Hippocampal formation (tissue), 2 donors: ENCODE results near the gene GNAL.

Experiments
- DNase-seq, 2 donors: peaks; one replicate each; lab custom pipeline; 2025; lab: John Stamatoyannopoulos, UW

The GNAL gene

DNA sequence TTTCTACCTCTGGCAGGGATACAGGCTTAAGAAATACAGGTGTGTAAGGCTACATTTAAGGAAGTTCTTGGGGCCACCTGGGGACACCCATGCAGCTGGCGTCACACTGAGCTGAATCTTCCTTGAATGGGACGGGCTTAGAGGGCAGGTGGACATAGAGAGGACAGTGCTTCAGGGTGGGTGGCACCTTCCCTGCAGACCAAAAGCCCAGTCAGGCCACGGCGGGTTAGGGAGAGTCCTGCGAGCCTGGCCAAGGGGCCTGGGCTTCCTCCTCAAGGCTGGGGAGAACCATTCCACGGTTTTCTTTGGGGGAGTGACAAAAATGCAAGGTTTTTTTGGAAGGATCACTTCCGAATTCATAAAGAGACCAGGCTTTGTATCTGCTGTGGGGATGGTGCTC, 73.4 kb downstream of the GNAL start:
- no peak for DNase-seq

DNA sequence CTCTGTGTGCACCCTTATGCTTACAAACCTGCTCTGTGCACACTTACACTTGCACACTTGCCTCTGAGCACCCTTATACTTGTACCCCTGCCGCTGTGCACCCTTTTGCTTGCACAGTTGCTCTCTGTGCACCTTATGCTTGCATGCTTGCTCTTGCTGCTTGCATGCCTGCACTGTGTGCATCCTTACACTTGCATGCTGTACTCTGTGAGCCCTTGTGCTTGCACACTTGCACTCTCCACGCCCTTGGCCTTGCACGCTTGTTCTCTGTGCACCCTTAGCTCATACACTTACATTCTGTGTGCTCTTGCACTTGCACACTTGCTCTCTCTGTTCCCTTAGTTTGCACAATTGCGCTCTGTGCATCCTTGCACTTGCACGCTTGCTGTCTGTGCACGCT, 78.3 kb downstream of the GNAL start:
- no peak for DNase-seq

DNA sequence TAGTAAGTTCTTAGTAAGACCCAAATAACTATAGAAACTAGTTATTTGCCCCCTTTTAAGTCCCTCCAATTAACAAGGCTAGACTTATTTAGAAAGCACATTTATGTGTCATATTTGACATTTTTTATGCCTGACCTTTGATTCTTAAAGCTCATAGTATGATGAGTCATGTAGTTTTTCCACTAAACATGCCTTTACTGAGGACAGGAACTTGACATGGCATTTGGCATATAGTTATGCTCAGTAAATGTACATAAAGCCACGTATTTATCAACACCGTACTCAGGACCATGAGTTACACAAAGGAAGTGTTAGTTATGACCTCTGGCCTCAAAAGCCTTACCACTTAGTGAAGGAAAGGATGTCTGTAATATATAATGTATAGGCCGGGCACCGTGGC, 78.9 kb downstream of the GNAL start:
- no peak for DNase-seq

DNA sequence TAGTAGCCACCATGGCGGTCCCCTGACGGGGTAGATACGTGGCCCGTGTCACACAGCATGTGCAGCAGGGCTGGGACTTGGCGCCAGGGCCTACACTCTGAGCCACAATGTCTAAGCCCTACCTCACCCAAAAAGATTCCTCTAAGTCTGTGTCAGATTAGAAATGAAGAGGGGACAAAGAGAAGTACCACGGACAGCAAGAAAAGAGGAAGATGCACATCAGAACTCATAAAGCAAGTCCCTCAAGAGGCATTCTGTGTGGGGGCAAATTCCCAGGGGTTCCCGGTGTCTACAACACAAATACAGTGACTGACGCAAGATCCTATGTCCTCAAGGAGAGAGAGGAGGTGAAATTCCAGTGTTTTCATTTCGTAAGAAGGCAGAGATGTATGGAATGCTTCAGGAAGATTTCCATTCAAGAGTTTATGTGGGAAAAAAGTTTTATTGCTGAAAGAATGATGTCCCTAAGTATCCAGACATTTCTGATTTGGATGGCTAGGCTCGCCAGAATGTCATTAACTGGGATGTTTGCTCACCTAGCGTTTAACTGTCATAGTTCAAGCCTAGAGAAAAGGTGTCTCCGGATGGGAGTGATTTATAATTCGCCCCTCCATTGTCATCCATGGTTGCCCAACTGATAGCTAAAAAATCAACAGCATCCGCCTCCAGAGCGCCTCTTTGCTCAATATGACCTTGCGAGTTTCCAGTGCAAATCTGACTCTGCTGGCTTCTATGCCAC, 86.5 kb downstream of the GNAL start:
- no peak for DNase-seq

DNA sequence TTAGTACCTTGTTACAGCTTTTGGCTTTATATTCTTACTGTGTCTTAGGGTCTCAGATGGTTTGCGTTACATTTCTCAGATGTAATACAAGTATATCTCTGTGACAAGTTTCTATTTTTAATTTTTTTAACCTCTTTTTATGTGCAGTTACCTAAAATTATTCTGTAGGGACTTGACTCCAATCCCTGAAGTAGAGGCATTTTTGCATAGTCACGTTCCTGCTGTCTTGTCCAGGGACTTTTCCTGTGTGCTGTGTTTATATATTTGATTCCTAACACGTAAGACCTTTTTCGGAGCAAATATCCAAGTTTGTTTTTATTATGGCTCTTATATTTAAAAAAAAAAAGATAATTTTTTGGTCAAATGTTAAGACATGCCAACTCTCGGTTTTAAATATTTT, 91.0 kb downstream of the GNAL start:
- no peak for DNase-seq

DNA sequence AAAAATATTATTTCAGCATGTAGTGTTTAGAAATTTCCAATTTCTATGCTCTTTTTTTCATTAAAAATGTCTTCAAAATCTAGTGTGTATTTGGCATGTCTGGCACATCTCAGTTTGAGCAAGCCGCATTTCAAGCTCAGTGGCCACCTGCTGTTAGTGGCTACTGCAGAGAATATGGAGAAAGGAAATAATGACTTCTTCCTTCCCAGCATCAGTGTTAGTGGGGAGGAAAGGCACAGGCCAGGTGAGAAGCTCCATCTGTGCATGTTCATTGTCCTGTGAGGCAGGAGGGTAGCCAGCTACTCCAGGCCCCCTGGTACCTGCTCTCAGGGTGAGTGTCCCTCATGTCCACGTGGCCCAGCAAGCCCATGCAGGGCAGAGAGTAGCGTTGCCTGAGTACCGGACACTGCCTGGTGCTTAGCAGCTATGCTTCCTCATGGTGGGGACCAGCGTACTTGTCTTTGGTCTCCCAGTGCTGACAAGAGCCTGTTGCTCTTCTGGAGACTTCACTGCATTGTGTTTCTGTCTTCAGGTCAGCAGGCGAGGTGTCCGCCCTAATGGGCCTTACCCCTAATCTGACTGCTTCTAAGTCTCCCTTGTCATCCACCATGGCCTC, 94.8 kb downstream of the GNAL start:
- no peak for DNase-seq

DNA sequence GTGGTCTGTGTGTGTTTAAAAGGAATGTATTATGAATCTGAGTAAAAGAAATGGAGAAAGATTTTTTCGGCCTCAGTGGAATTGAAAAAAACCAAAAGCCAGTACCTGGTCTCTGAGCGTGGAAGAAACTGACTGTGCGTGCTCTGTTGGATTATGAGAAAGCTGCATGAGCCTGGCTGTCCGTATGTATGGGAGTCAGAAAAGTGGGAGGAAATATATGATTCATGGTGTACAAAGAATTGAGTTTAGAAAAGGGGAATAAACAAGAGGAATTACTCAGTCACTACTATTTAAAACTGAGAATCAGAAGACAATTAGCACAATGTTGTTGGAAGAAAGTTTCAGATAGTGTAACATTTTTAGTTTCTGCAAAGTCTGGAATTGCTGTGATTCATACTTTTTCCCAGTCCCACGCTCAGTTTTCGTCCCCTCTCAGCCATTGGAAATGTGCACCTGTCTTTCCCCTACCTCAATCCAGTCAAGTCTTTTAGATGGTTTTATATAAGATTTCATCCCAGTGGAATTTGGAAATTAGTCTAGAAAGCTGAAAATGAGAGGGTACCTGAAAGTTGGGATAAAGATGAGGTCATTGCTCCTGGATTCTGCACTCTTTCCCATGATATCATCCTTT, 95.7 kb downstream of the GNAL start:
- DNase-seq, result no peak

DNA sequence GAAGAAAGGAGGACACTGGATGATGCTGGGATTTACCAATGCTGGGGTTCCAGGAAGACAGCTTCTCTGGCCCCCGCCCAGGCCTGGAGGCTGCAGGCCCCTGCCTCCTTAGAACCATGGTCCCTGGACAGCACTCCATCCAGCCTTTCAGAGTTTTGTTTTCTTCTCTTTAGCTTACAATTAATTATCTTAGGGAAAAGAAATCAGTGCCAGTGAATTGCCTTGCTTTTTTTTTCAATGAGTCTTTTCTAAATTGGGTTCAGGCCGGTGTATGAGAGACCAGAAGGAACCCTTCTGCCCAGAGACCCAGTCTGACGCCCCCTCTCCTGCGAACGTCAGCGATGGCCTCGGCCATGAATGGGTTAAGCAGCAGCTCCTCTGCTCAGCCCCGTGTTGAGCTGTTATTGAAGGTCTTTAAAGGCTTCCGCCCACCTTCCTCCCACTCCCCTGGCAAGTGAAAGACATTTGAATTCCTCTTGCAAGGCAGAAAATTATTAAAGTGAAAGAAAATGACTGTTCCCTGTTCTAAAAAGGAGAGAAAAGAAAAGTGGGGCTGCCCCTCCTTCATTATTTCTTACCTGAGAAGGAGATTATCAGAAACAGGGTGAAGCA, 96.5 kb downstream of the GNAL start:
- no peak for DNase-seq

DNA sequence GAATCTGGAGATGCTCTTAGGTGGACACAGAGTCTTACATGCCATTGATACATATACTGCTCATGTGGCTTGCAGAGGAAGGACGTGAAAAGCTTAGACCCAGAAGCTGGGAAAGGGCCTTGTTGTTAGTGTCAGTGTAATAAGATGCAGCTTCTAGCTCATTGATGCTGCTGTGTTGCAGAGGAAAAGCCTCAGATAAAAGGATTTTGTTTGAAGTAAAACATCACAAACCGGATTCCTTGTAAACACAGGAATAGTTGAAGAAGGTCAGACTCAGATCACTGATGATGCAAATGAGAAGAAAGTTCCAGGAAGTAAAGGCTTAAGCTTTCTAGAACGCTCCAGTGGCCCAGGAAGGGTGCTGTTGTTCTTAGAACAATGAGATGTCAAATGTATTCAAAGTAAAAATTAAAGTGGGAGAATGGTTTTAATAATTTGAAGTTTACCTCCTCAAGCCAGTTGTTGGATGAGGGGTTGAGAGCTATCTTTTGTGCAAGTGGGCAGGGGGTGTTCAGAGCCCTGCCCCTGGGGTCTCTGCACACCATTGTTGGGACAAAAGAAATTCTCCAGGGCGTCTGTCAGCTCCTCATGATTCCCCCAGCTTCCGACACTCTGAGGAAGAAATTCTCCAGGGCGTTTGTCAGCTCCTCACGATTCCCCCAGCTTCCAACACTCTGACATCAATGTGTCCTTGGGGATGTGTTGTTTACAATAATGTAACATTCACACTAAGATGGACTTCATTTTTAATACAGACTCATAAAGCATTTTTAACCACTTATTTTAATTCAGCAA, 100.8 kb downstream of the GNAL start:
- no peak for DNase-seq

DNA sequence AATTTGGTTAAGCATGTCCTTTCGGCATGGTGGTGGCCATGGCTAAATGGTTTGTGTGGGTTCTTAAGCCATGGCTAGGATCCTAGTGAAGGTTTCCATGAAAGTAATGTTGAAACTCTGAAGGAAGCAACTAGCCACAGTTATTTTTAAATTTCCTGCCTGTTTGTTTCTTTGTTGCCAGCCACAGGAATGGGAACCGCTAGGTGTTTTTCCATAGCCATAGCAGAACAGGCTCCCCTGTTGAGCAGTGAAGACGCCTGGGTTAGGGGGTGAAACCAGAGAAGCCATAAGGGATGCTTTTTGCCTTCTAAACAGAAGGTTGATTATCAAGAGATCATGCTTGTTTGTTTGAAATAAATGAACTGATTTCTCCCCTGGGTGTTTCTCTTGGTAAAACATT, 102.1 kb downstream of the GNAL start:
- no peak for DNase-seq

DNA sequence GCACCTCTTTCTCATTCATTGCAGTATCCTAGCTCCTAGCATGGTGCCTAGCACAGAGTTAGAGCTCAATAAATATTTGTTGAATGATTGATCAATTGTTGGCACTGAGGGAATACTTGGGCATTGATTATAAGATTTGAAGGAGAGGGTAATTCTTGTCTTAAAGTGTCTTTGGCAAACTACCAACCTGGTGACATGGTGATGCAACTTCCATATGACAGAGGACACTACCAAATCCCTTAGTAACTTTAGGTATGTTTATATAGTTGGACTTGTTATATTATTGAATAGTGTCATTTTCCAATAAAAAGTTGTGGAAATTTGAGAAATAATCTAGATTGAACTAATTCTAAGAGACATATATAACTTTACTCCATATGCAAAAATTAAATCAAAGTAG, 103.6 kb downstream of the GNAL start:
- no peak for DNase-seq

DNA sequence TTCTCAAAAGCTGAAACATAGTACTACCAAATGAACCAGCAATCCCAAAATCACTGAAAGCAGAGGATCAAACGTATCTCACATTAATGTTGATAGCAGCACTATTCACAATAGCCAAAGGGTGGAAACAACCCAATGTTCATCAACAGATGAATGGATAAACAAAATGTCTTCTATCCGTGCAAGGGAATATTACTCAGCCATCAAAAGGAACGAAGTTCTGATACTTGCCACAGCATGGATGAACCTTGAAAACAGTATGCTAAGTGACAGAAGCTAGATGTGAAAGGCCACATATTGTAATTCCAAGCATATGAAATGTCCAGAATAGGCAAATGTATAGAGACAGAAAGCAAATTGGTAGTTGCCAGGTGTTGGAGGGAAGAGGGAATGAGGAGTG, 105.1 kb downstream of the GNAL start:
- no peak for DNase-seq

DNA sequence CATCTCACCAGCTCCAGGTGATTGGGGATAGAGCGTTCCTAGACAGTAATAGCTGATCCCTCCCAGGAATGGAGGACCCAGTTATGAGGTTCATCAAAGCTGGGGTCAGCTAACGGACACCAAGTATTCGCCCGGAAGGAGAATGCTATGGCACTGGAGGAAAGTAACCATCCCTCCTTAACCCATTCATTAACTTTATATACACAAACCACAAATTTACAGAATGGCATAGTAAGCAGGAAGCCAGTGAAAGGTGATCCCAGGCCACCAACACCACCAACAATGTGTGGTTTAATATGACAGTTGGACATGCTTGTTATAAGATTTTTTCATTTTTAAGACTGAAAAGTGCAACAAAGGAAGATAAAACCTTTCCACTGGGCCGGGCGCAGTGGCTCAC, 106.9 kb downstream of the GNAL start:
- DNase-seq, result no peak

DNA sequence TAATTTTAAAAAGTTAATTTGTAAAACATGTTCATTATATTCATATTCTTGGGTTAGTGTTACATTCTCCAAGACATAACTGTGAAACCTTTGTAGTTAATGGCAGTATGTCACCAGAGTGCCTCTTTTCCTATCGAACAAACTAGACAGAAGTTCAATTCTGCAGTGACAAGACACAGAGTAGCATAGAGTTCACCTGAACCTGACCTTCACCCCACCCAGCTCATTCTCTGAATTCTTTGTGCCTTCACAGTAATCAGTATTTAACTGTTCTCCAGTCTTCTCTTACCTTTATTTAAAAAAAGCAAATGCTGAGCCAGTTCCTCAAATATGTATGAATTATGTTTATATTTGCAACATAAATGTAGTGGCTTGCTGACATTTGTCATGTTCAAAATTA, 109.2 kb downstream of the GNAL start:
- DNase-seq, result no peak

DNA sequence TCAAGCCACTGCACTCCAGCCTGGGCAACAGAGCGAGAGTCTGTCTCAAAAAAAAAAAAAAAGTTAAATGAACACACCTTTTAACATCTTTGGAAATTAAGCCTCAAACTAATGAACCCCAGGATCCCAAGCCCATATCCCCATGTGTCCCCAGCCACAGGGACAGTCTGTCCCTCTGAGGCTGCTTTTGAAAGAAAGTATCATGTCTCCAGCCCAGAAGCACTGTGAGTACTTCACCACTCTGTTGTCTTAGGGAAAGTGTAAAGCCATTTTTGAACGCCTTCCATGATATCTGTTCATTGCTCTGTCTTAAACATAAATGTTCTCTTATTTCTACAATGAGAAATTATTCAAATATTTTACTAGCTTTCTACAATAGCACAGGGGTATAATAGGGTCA, 110.0 kb downstream of the GNAL start:
- DNase-seq, result no peak

DNA sequence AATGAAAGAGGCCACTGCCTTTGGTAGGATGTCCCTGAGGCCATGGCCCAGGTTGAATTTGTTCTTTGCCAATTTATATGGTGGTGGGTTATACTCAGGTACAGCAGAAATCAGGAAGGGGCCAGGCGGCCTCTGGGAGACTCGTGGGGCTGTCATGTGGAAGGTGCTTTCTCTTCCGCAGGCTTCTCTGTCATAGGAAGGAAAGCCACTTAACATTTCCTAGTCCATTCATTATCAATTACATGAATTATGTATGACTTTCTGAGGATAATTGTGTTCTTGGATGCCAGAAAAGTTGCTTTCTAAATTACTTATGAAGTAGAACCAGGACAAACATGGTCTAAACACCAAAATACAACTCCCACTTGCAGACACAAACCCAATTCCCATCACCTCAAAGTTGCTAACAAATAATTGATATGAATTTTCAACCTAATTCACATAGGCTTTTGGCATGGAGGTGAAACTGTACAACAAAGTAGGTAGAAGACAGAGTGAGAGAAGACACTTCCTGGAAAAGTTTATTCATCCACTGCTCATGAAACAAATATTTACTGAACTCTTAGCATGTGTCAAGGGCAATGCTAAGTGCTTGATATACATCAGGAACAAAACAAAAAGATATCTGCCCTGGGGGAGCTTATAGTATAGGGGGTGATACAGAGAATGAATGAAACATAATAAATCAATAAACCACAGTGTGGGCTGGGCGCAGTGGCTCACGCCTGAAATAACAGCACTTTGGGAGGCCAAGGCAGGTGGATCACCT, 111.7 kb downstream of the GNAL start:
- no peak for DNase-seq

DNA sequence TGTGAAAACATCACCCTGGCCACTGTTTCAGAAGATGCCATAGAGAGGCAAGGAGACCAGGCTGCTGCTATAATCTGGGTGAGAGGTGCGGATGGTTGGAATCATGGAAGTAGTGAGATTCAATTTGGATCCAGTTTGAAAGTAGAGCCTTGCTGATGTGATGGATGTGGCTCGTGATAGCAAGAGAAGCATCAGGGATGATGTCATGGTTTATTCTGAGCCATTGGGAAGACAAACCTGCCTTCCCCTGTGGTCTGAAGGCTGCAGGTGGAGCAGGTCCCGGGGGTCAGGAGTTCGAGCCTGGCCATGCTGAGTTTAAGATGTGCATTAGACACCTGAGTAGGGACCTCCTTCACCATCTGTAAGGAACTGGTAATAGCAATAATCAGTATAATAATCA, 112.5 kb downstream of the GNAL start:
- DNase-seq, result no peak

DNA sequence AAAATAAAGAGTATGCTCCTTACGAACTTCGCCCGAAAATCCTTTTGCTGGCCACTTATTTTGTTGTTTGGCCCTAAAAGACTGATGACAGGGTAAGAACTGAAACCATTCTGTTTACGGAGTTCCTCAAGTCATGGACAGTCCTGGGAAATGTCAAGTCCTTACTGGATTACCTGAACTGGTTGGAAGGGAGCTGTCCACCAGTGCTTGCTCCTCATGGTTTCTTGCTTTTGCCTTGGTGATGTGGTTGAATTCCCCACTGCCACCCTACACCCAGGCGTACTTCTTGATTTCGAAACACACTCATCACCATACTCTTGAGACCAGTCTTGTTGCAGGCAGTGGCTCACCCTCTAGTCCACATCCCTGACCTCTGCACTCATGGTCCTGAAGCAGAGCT, 113.1 kb downstream of the GNAL start:
- DNase-seq, result no peak

DNA sequence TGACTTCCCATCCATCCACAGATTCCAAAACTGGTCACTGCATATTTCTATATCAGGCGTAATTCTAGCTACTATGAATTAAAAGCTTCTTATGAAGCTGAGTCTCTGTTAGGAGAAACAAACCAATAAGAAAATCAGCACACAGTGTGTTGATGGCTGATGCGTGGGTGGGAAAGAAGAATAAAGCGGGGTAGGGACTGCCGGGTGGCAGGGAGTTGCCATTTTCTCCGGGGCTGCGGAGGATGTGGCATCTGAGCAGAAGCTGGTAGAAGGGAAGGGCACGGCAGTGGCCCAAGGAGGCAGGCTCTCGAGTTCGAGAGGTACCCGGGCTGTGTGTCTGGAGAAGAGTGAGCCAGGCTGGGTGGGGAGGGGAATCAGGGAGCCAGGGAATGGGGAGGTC, 113.5 kb downstream of the GNAL start:
- DNase-seq, result no peak

DNA sequence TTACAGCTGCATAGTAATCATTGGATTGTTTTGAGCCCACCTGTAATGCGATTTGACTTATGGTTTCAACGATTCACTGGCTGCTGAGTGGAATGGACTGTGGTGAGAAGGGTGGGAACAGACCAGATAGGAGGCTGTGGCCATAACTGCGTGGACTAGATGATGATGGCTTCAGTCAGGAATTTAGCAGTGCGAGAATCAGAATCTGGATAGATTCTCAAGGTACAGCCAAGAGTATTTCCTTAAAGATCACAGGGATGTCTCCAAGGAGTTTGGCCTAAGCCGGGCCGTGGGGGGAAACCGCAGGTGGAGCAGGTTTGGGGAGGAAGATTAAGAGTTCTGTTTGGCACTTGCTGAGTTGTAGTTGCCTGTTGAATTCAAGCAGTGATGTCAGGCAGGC, 118.2 kb downstream of the GNAL start:
- DNase-seq, result no peak

DNA sequence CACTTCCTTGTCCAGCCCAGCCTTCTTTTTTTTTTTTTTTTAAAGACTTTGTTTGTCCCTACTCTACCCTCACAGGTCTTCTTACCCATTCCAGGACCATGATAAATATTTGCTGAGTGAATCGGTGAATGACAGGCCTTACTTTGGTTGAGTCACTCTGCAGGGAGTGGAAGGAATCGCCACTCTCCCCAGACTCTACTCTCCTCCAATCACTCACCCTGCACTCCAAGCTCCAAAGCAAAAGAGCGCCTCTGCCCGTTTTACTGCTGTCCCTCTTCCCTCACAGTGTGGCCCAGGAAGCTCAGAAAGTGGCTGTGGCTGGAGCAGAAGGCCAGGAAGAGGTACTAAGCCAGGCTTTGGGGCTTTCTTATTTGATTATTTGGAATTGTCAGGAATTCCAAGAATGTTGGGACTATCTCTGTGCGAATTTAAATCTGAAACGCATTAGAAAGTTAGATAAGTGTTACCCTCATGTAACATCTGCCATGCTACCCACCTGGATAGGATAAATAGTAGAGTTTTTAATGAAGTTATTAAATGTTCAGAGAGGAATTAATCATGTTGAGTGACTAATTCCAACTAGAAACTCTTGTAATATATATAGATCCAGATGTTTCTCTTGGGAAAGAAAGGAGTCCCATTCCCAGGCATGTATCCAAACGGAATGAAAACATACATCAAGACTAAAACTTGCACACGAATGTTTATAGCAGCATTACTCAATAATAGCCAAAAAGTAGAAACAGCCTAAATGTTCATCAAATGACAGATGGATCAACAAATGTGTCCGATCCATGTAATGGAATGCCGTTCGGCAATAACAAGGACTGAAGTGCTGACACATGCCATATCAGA, 119.2 kb downstream of the GNAL start:
- no peak for DNase-seq
